A673 (cell line): ENCODE results near the gene ADGRL1.

Source experiments
- EZH2 ChIP-seq: fragments of 200-600 bp; sonication (generic); IDR thresholded peaks from 2 replicates; pipeline ENCODE4 v1.6.1; 2017; ENCODE audit warnings: borderline replicate concordance, low read depth, mild to moderate bottlenecking, mixed read lengths, antibody characterized with exemption, low read length; ENCODE audit not compliant: poor library complexity, severe bottlenecking
- TF ChIP-seq, protein P1 (sequence below): fragments of 300-800, 200-600 bp; sonication (generic); conservative IDR thresholded peaks from 2 replicates; pipeline ENCODE4 v1.5.1; 2017; ENCODE audit warnings: low read depth, mild to moderate bottlenecking, antibody characterized with exemption, low read length, moderate library complexity, mixed read lengths

- TF ChIP-seq, protein P1, sequence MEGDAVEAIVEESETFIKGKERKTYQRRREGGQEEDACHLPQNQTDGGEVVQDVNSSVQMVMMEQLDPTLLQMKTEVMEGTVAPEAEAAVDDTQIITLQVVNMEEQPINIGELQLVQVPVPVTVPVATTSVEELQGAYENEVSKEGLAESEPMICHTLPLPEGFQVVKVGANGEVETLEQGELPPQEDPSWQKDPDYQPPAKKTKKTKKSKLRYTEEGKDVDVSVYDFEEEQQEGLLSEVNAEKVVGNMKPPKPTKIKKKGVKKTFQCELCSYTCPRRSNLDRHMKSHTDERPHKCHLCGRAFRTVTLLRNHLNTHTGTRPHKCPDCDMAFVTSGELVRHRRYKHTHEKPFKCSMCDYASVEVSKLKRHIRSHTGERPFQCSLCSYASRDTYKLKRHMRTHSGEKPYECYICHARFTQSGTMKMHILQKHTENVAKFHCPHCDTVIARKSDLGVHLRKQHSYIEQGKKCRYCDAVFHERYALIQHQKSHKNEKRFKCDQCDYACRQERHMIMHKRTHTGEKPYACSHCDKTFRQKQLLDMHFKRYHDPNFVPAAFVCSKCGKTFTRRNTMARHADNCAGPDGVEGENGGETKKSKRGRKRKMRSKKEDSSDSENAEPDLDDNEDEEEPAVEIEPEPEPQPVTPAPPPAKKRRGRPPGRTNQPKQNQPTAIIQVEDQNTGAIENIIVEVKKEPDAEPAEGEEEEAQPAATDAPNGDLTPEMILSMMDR = no peak
- TF ChIP-seq EZH2 = no peak
Measured at GRCh38 chr19:14102102-14102696, 103.8 kb downstream of the ADGRL1 start.
